ENCODE measurements around the gene PYCR2. TPM values are rescaled to one million over a fixed set of nuclear protein-coding genes. Genes with fewer than 3 reads are reported as not detected.
A peak's percentile ranks its signal among the peaks of the same experiment; 100 is the strongest.

PYCR2 gene
- total RNA-seq, 2 experiments from 2014 or later, result 24.1 to 26.2 TPM

GRCh38 chr1:225874431-225874830 lies 49.6 kb downstream of the PYCR2 start:
- Mint-ChIP-seq H3K27ac (peak overlapping the region; percentile 70), H3K4me1 (ENCODE audit: low read depth) (peaks cover 77% of the 10 kb centered on the region), H3K36me3 (ENCODE audit: low read depth) (peaks cover 95% of the 10 kb centered on the region), H3K4me3 (no peak overlapping the region), H3K27me3 (no peaks in the 10 kb centered on the region), H3K9me3 (no peaks in the 10 kb centered on the region)
- no peak overlapping the region for H3K4me3 ChIP-seq (ENCODE audit: low read length)
- no peaks in the 10 kb centered on the region for H3K27me3 ChIP-seq (ENCODE audit: control insufficient read depth in 1 of 2, insufficient read depth in 2 of 2, low read length in 2 of 2)
- no peaks in the 10 kb centered on the region for H3K9me3 ChIP-seq (ENCODE audit: control insufficient read depth in 1 of 2, insufficient read depth in 1 of 2, low read length in 2 of 2)
- intact Hi-C loops (cut with DNase I, micrococcal nuclease), result no loop called here
- ChIA-PET POLR2A (interaction anchor here (0.6 to 13.0 kb wide), 3 partner anchors 8 to 100 kb away, joined by 3 to 427 read pairs (median 3); partner anchors contain the start of gene TMEM63A), CTCF (interaction anchor here (1.4 kb wide), 1 partner anchor 8 kb away, joined by 5 read pairs; the partner anchor contains the start of gene TMEM63A)
- TF ChIP-seq, protein P1, sequence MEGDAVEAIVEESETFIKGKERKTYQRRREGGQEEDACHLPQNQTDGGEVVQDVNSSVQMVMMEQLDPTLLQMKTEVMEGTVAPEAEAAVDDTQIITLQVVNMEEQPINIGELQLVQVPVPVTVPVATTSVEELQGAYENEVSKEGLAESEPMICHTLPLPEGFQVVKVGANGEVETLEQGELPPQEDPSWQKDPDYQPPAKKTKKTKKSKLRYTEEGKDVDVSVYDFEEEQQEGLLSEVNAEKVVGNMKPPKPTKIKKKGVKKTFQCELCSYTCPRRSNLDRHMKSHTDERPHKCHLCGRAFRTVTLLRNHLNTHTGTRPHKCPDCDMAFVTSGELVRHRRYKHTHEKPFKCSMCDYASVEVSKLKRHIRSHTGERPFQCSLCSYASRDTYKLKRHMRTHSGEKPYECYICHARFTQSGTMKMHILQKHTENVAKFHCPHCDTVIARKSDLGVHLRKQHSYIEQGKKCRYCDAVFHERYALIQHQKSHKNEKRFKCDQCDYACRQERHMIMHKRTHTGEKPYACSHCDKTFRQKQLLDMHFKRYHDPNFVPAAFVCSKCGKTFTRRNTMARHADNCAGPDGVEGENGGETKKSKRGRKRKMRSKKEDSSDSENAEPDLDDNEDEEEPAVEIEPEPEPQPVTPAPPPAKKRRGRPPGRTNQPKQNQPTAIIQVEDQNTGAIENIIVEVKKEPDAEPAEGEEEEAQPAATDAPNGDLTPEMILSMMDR (IDR thresholded peaks at IDR 0.05), result no peak
- no peak for ATAC-seq (ENCODE audit: poor library complexity)
- H3K27ac ChIP-seq (ENCODE audit: low read depth in 1 of 2, low read length in 2 of 2), result no peak overlapping the region
- no peak for DNase-seq
- peaks cover 96% of the 10 kb centered on the region for H3K36me3 ChIP-seq (ENCODE audit: insufficient read depth, low read length)
- H3K4me1 ChIP-seq (ENCODE audit: insufficient read depth, low read length), result peaks cover 79% of the 10 kb centered on the region

DNA sequence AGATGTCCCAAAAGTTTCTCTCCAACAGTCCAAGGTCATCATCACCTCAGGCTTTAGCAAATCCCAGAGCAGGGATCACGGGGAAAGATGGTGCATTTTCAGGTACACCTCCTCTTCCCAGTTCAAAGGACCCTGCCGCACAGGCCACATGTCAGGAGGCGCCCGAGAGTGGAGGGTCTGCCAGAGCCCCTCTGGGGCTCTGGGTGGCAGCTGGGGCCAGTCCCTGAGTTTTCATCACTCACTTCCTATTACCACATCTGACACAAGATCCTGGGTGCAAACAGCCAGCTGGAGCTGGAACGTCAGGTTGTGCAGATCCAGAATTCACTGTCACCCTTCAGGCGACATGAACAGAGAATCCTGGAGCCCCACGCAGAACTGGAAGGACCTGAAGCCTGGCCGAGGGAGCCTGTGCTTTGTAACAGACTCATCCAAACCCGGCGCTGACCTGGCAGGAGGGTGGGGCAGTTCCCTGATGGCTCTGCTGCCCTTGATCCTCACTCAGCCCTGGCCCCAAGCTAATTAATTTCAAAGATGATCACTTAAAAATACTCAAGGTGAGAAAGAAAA lies 50.7 kb downstream of the PYCR2 start:
- ChIA-PET POLR2A (interaction anchor here (0.8 to 13.0 kb wide), 4 partner anchors 9 to 189 kb away, joined by 3 to 427 read pairs (median 3); partner anchors contain the start of genes H3-3A and TMEM63A), CTCF (interaction anchor here (1.4 kb wide), 1 partner anchor 9 kb away, joined by 5 read pairs; the partner anchor contains the start of gene TMEM63A)
- H3K4me3 ChIP-seq (ENCODE audit: low read length), result no peak overlapping the region
- no peaks in the 10 kb centered on the region for H3K9me3 Mint-ChIP-seq
- H3K27me3 ChIP-seq (ENCODE audit: control insufficient read depth in 1 of 2, insufficient read depth in 2 of 2, low read length in 2 of 2), result no peaks in the 10 kb centered on the region
- no peak for DNase-seq
- no peaks in the 10 kb centered on the region for H3K27me3 Mint-ChIP-seq
- TF ChIP-seq, protein P1 (IDR thresholded peaks at IDR 0.05), result no peak
- H3K4me1 Mint-ChIP-seq (ENCODE audit: low read depth), result peaks cover 73% of the 10 kb centered on the region
- peak overlapping the region; percentile 70 for H3K27ac Mint-ChIP-seq
- H3K4me1 ChIP-seq (ENCODE audit: insufficient read depth, low read length), result peaks cover 79% of the 10 kb centered on the region
- no peaks in the 10 kb centered on the region for H3K9me3 ChIP-seq (ENCODE audit: control insufficient read depth in 1 of 2, insufficient read depth in 1 of 2, low read length in 2 of 2)
- intact Hi-C loops (cut with DNase I, micrococcal nuclease), result no loop called here
- H3K36me3 ChIP-seq (ENCODE audit: insufficient read depth, low read length), result peaks cover 95% of the 10 kb centered on the region
- H3K36me3 Mint-ChIP-seq (ENCODE audit: low read depth), result peaks cover 93% of the 10 kb centered on the region
- no peak for ATAC-seq (ENCODE audit: poor library complexity)
- no peak overlapping the region for H3K4me3 Mint-ChIP-seq
- H3K27ac ChIP-seq (ENCODE audit: low read depth in 1 of 2, low read length in 2 of 2), result no peak overlapping the region

DNA sequence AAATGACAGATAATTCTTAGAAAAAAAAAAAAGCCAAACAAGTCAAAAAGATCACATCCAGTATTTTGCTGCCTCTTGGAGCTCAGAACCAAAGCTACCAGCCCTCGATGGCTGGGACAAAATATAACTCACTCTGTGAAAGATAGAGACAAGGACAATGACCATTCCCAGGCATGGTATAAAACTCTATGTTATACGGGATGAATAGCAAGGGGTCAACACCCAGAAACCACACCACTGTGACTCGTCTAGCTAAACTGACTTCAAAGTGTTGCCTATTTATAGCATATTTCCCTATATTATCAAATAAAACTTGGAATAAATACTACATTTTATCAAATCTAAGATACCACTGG lies 52.0 kb downstream of the PYCR2 start:
- Histone ChIP-seq H3K9me3 (ENCODE audit: control insufficient read depth in 1 of 2, insufficient read depth in 1 of 2, low read length in 2 of 2) (no peaks in the 10 kb centered on the region), H3K36me3 (ENCODE audit: insufficient read depth, low read length) (peaks cover 94% of the 10 kb centered on the region), H3K27me3 (ENCODE audit: control insufficient read depth in 1 of 2, insufficient read depth in 2 of 2, low read length in 2 of 2) (no peaks in the 10 kb centered on the region), H3K27ac (ENCODE audit: low read depth in 1 of 2, low read length in 2 of 2) (no peak overlapping the region), H3K4me3 (ENCODE audit: low read length) (no peak overlapping the region), H3K4me1 (ENCODE audit: insufficient read depth, low read length) (peaks cover 78% of the 10 kb centered on the region)
- Mint-ChIP-seq H3K9me3 (no peaks in the 10 kb centered on the region), H3K36me3 (ENCODE audit: low read depth) (peaks cover 92% of the 10 kb centered on the region), H3K4me3 (no peak overlapping the region), H3K27ac (peak overlapping the region; percentile 69), H3K4me1 (ENCODE audit: low read depth) (peaks cover 72% of the 10 kb centered on the region), H3K27me3 (no peaks in the 10 kb centered on the region)
- intact Hi-C loops (cut with DNase I, micrococcal nuclease), result no loop called here
- TF ChIP-seq, protein P1 (IDR thresholded peaks at IDR 0.05), result no peak
- no peak for ATAC-seq (ENCODE audit: poor library complexity)
- DNase-seq, result no peak
- ChIA-PET CTCF (interaction anchor here (0.8 to 1.6 kb wide), 2 partner anchors 11 to 20 kb away, joined by 3 to 5 read pairs; partner anchors contain the start of gene TMEM63A), POLR2A (interaction anchor here (1.6 to 3.8 kb wide), 3 partner anchors 10 to 190 kb away, joined by 3 to 23 read pairs (median 22); partner anchors contain the start of genes H3-3A and TMEM63A)
